CD14-positive monocyte (primary cell): Measurements from ENCODE around the gene FAM81A. TPM values are rescaled to one million over a fixed set of nuclear protein-coding genes. Genes with fewer than 3 reads are reported as not detected.
A peak's percentile ranks its signal among the peaks of the same experiment; 100 is the strongest.

Source experiments
- DNase-seq, 3 donors: peaks; one replicate each; pipeline ENCODE4 v3.0.0-alpha.2; 2011 to 2022
- H2AFZ ChIP-seq: 2 replicates; pipeline ENCODE4 v1.6.0; 2012; ENCODE audit warnings: mild to moderate bottlenecking, low read depth, low read length, inconsistent platforms; ENCODE audit not compliant: insufficient read depth, poor library complexity, severe bottlenecking
- H3K27ac ChIP-seq, 2 donors: 1 replicate in 1 of 2; 2 replicates in 1 of 2; pipeline ENCODE4 v1.5.1; 2012 to 2013; ENCODE audit warnings: low read length in 2 of 2, control low read depth in 1 of 2, inconsistent platforms in 1 of 2, low read depth in 1 of 2, mild to moderate bottlenecking in 1 of 2
- H3K27me3 ChIP-seq, 2 donors: one replicate each; pipeline versions ENCODE4 v1.6.0 to v1.6.1; 2011 to 2013; ENCODE audit warnings: low read length in 2 of 2; ENCODE audit not compliant: control insufficient read depth in 2 of 2, insufficient read depth in 2 of 2
- H3K36me3 ChIP-seq, 2 donors: replicated peaks in 1 of 2; 1 replicate in 1 of 2; 2 replicates in 1 of 2; pipeline versions ENCODE4 v1.5.1 to v1.6.1; 2012 to 2013; ENCODE audit warnings: low read length in 2 of 2, control low read depth in 1 of 2, inconsistent platforms in 1 of 2, mild to moderate bottlenecking in 1 of 2; ENCODE audit not compliant: insufficient read depth in 2 of 2, control insufficient read depth in 1 of 2
- H3K4me1 ChIP-seq, 2 donors: 1 replicate in 1 of 2; 2 replicates in 1 of 2; pipeline versions ENCODE4 v1.5.1 to v1.6.1; 2012 to 2013; ENCODE audit warnings: low read length in 2 of 2, control low read depth in 1 of 2, inconsistent platforms in 1 of 2, mild to moderate bottlenecking in 1 of 2, moderate library complexity in 1 of 2; ENCODE audit not compliant: insufficient read depth in 2 of 2, control insufficient read depth in 1 of 2
- H3K4me2 ChIP-seq: replicated peaks from 2 replicates; pipeline ENCODE3; 2012; ENCODE audit warnings: low read length, moderate library complexity, mild to moderate bottlenecking; ENCODE audit not compliant: poor library complexity, severe bottlenecking; ENCODE audit errors: extremely low read depth
- H3K4me3 ChIP-seq, 3 experiments: fragments of 200-600 bp in 1 of 3; sonication (generic) in 1 of 3; replicated peaks in 1 of 3; 1 replicate in 2 of 3; 2 replicates in 1 of 3; pipeline ENCODE4 v1.5.1; 2011 to 2013; ENCODE audit warnings: low read length in 3 of 3, mild to moderate bottlenecking in 3 of 3, control low read depth in 2 of 3, low read depth in 2 of 3, inconsistent platforms in 1 of 3, moderate library complexity in 1 of 3
- H3K79me2 ChIP-seq: 2 replicates; pipeline ENCODE4 v1.6.0; 2012; ENCODE audit warnings: mild to moderate bottlenecking, control low read depth, inconsistent platforms, low read length, moderate library complexity; ENCODE audit not compliant: insufficient read depth
- H3K9ac ChIP-seq: 2 replicates; pipeline ENCODE4 v1.6.0; 2017; ENCODE audit warnings: low read length, mild to moderate bottlenecking; ENCODE audit not compliant: insufficient read depth, poor library complexity, severe bottlenecking
- H3K9me3 ChIP-seq, 2 donors: replicated peaks in 1 of 2; 1 replicate in 1 of 2; 2 replicates in 1 of 2; pipeline versions ENCODE4 v1.5.1 to v1.6.1; 2012 to 2013; ENCODE audit warnings: low read length in 2 of 2, control low read depth in 1 of 2; ENCODE audit not compliant: control insufficient read depth in 1 of 2, insufficient read depth in 1 of 2
- H4K20me1 ChIP-seq: 2 replicates; pipeline ENCODE4 v1.6.0; 2012; ENCODE audit warnings: mild to moderate bottlenecking, low read length, control low read depth, moderate library complexity; ENCODE audit not compliant: insufficient read depth
- H3K27ac Mint-ChIP-seq, 7 donors: one replicate each; pipeline ENCODE4 v1.8.0; 2020; ENCODE audit warnings: mild to moderate bottlenecking in 7 of 7, mixed read lengths in 7 of 7, moderate library complexity in 6 of 7, inconsistent platforms in 2 of 7
- H3K27me3 Mint-ChIP-seq, 3 donors: one replicate each; pipeline ENCODE4 v1.8.0; 2021 to 2022; ENCODE audit warnings: low read depth in 3 of 3, mild to moderate bottlenecking in 3 of 3, mixed read lengths in 3 of 3, moderate library complexity in 3 of 3, inconsistent platforms in 1 of 3
- H3K36me3 Mint-ChIP-seq, 2 donors: one replicate each; pipeline ENCODE4 v1.8.0; 2020; ENCODE audit warnings: mixed read lengths in 2 of 2, inconsistent platforms in 1 of 2, mild to moderate bottlenecking in 1 of 2
- H3K4me1 Mint-ChIP-seq: one replicate; pipeline ENCODE4 v1.8.0; 2020; ENCODE audit warnings: mild to moderate bottlenecking, mixed read lengths
- H3K4me3 Mint-ChIP-seq, 2 donors: one replicate each; pipeline ENCODE4 v1.8.0; 2020; ENCODE audit warnings: mild to moderate bottlenecking in 2 of 2, mixed read lengths in 2 of 2, moderate library complexity in 1 of 2
- H3K9me3 Mint-ChIP-seq, 7 donors: one replicate each; pipeline ENCODE4 v1.8.0; 2020 to 2022; ENCODE audit warnings: mixed read lengths in 7 of 7, mild to moderate bottlenecking in 6 of 7, moderate library complexity in 6 of 7, inconsistent platforms in 2 of 7
- CTCF ChIP-seq: fragments of 200-600 bp; IDR thresholded peaks from one replicate; pipeline ENCODE4 v1.8.0; 2022; ENCODE audit warnings: antibody characterized with exemption, mild to moderate bottlenecking
- WGBS: methylation state at CpG from one replicate; pipeline ENCODE4 v1.1.5; 2013; ENCODE audit warnings: missing lambda C conversion rate; ENCODE audit not compliant: insufficient coverage; 5-methylcytosine and 5-hydroxymethylcytosine counted together
- intact Hi-C, 2 donors: fragments of 100-400 bp; cut with micrococcal nuclease; formaldehyde crosslinking; loops; one replicate each; pipeline versions ENCODE4 v1.15.0 to v1.15.1; 2023
- polyA plus RNA-seq, 3 donors: library from polyadenylated mRNA; depleted of rRNA in 1 of 3; unstranded in 2 of 3; stranded (reverse) in 1 of 3; fragments of 300-500 nt in 2 of 3; fragments of >200 nt in 1 of 3; fragmentation: Illumina TruSeq in 2 of 3; gene quantifications; 1 replicate in 2 of 3; 2 replicates in 1 of 3; pipeline ENCODE4 v1.2.3, GENCODE V29; 2012 to 2021

The FAM81A gene
- polyA plus RNA-seq, 3 donors = 0.40 to 0.66 TPM; not detected in 1

- Histone ChIP-seq H3K4me3 (peak overlapping the region in 1 of 3 experiments; percentile 46), H3K4me1 (peaks cover 60 to 82% of the 10 kb centered on the region in 2 donors), H3K9ac (peak overlapping the region; percentile 32), H4K20me1 (no peaks in the 10 kb centered on the region), H2AFZ (peak overlapping the region; percentile 27), H3K79me2 (no peaks in the 10 kb centered on the region), H3K36me3 (no peaks in the 10 kb centered on the region), H3K9me3 (no peaks in the 10 kb centered on the region), H3K4me2 (peak overlapping the region; percentile 49), H3K27me3 (no peaks in the 10 kb centered on the region), H3K27ac (peak overlapping the region; percentile 81 to 94)
- Mint-ChIP-seq H3K27me3 (no peaks in the 10 kb centered on the region), H3K36me3 (no peaks in the 10 kb centered on the region), H3K4me1 (peaks cover 73% of the 10 kb centered on the region), H3K4me3 (peak overlapping the region in 1 of 2 donors; percentile 67), H3K27ac (peak overlapping the region; percentile 81 to 95 (median 90)), H3K9me3 (no peaks in the 10 kb centered on the region)
- no CpG with 5 or more reads among the region's 5 CpGs for WGBS
- intact Hi-C loops = loop anchor here in 1 of 2 donors (10.0 kb wide), 1 partner anchor 347 kb away; no protein-coding TSS in a partner anchor
- no peak for TF ChIP-seq CTCF
- DNase-seq = peak in 2 of 3 donors; percentile 57 to 60
Measured at GRCh38 chr15:59521443-59521842, 83.5 kb downstream of the FAM81A start.

GRCh38 chr15:59522988-59523461 lies 85.0 kb downstream of the FAM81A start:
- Histone ChIP-seq H4K20me1 (no peaks in the 10 kb centered on the region), H3K79me2 (no peaks in the 10 kb centered on the region), H3K27me3 (no peaks in the 10 kb centered on the region), H3K36me3 (no peaks in the 10 kb centered on the region), H3K27ac (peak overlapping the region; percentile 92 to 94), H3K9me3 (no peaks in the 10 kb centered on the region), H3K4me1 (peaks cover 47 to 67% of the 10 kb centered on the region in 2 donors), H2AFZ (no peak overlapping the region), H3K4me3 (peak overlapping the region in 1 of 3 experiments; percentile 46), H3K9ac (no peak overlapping the region), H3K4me2 (peak overlapping the region; percentile 35)
- no peak for TF ChIP-seq CTCF
- intact Hi-C loops = loop anchor here in 1 of 2 donors (10.0 kb wide), 1 partner anchor 348 kb away; no protein-coding TSS in a partner anchor
- peak in 2 of 3 donors; percentile 29 to 33 for DNase-seq
- H3K27me3 Mint-ChIP-seq = no peaks in the 10 kb centered on the region
- H3K9me3 Mint-ChIP-seq = no peaks in the 10 kb centered on the region
- peak overlapping the region; percentile 77 to 97 (median 96) for H3K27ac Mint-ChIP-seq
- peak overlapping the region in 1 of 2 donors; percentile 40 for H3K4me3 Mint-ChIP-seq
- H3K36me3 Mint-ChIP-seq = no peaks in the 10 kb centered on the region
- peaks cover 63% of the 10 kb centered on the region for H3K4me1 Mint-ChIP-seq
- 48% methylated on average over 11 of the region's 15 CpGs for WGBS
